Panc1 (cell line): ENCODE data around the gene BARHL1. TPM values are rescaled to one million over a fixed set of nuclear protein-coding genes. Genes with fewer than 3 reads are reported as not detected.

ENCODE experiments used
- ATAC-seq: fragments of 200-7000 bp; cut with Tn5 transposase; 2 replicates; pipeline ENCODE4 v1.9.1; 2020; ENCODE audit warnings: mild to moderate bottlenecking, moderate library complexity
- BruUV-seq: library from RNA; stranded (reverse); fragments of 400-500 nt; replicated peaks from 2 replicates; lab custom pipeline; 2021; lab: Mats Ljungman, UMichigan
- CTCF ChIA-PET: fragments of 300-600 bp; sonication (Branson Sonifier 250); formaldehyde crosslinking; loops from one replicate; lab custom pipeline; 2022; ENCODE audit warnings: antibody characterized with exemption; lab: Charles Lee
- POLR2A ChIA-PET: fragments of 300-600 bp; sonication (Branson Sonifier 250); formaldehyde crosslinking; loops from one replicate; lab custom pipeline; 2022; ENCODE audit warnings: antibody characterized with exemption; lab: Charles Lee
- DNase-seq: peaks from one replicate; pipeline ENCODE4 v3.0.0-alpha.2; 2010; ENCODE audit warnings: low read depth, low spot score
- H3K27ac ChIP-seq: 2 replicates; pipeline ENCODE4 v1.5.1; 2011; ENCODE audit warnings: mild to moderate bottlenecking, low read length, inconsistent platforms
- H3K27me3 ChIP-seq: fragments of 200-500 bp; sonication (Bioruptor generic); 2 replicates; pipeline ENCODE4 v1.6.0; 2014; ENCODE audit warnings: low read length, inconsistent platforms; ENCODE audit not compliant: control insufficient read depth, insufficient read depth
- H3K36me3 ChIP-seq: fragments of 200-500 bp; sonication (Bioruptor generic); 2 replicates; pipeline ENCODE4 v1.5.1; 2014; ENCODE audit warnings: inconsistent platforms, mild to moderate bottlenecking, low read length, moderate library complexity; ENCODE audit not compliant: control insufficient read depth, insufficient read depth
- H3K4me1 ChIP-seq: 2 replicates; pipeline ENCODE4 v1.5.1; 2011; ENCODE audit warnings: inconsistent platforms, mild to moderate bottlenecking, low read length, moderate library complexity; ENCODE audit not compliant: control insufficient read depth, insufficient read depth
- H3K4me3 ChIP-seq, 2 experiments: 2 replicates each; pipeline ENCODE4 v1.5.1; 2011 to 2012; ENCODE audit warnings: low read depth in 2 of 2, low read length in 2 of 2, mild to moderate bottlenecking in 2 of 2, inconsistent platforms in 1 of 2, moderate library complexity in 1 of 2
- H3K9me3 ChIP-seq: fragments of 200-500 bp; sonication (Bioruptor generic); 2 replicates; pipeline ENCODE4 v1.5.1; 2014; ENCODE audit warnings: low read depth, mild to moderate bottlenecking, inconsistent platforms, low read length, moderate library complexity; ENCODE audit not compliant: control insufficient read depth, insufficient read depth
- POLR2AphosphoS5 ChIP-seq: IDR thresholded peaks from 2 replicates; pipeline ENCODE4 v1.6.1; 2012; ENCODE audit warnings: mild to moderate bottlenecking, low read depth, low read length, moderate library complexity
- SIN3A ChIP-seq: IDR thresholded peaks from 2 replicates; pipeline ENCODE4 v1.6.1; 2012; ENCODE audit warnings: low read depth, mild to moderate bottlenecking, low read length, moderate library complexity, borderline replicate concordance; ENCODE audit not compliant: insufficient read depth
- TCF7L2 ChIP-seq: IDR thresholded peaks from 2 replicates; pipeline ENCODE4 v1.6.1; 2011; ENCODE audit warnings: mild to moderate bottlenecking, low read depth, low read length, inconsistent platforms
- in situ Hi-C: cut with HindIII; loops from 2 replicates; pipeline ENCODE4 v1.10.0; 2016; ENCODE audit warnings: low sequenced_read_pairs, low pct_unique_long_range_greater_than_20kb
- intact Hi-C: fragments of 100-400 bp; cut with micrococcal nuclease; formaldehyde crosslinking; loops from one replicate; pipeline ENCODE4 v1.10.0; 2022; ENCODE audit not compliant: unreplicated experiment
- total RNA-seq: library from RNA; stranded (reverse); gene quantifications from one replicate; pipeline ENCODE4 v1.2.1, GENCODE V29; 2021; ENCODE audit not compliant: unreplicated experiment
- TF ChIP-seq, protein P1 (sequence below), 2 experiments: IDR thresholded peaks; 2 replicates each; pipeline ENCODE4 v1.6.1; 2011 to 2012; ENCODE audit warnings: low read depth in 2 of 2, control low read depth in 1 of 2, low read length in 1 of 2, mild to moderate bottlenecking in 1 of 2, moderate library complexity in 1 of 2; ENCODE audit not compliant: insufficient read depth in 1 of 2
- TF ChIP-seq, protein P2 (sequence below): fragments of 450-650 bp; IDR thresholded peaks from 2 replicates; pipeline ENCODE4 v1.5.1; 2017; ENCODE audit warnings: mild to moderate bottlenecking

The BARHL1 gene
- total RNA-seq, 1 experiment from 2014 or later: not detected

DNA sequence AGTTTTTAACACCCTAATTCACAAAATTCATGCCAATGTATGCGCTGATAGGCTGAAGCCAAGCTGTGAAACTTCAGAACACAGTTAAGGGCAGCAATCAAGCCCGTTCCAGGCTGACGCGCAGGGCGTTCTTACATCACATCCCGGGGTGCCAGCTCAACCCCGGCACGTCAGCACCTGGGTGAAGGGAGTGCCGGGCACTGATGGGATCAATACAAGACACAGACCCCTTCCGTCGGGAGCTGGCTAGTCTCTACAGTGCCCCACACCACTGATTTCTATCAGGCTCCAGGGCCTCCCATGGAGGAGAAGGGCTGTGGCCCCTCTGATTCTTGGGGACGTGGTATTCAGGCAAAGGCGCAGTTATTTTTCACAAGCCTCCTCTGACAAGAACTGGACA is 12.0 kb downstream of the BARHL1 start:
- no peaks in the 10 kb centered on the region for H3K36me3 ChIP-seq
- in situ Hi-C loops: no loop called here

DNA sequence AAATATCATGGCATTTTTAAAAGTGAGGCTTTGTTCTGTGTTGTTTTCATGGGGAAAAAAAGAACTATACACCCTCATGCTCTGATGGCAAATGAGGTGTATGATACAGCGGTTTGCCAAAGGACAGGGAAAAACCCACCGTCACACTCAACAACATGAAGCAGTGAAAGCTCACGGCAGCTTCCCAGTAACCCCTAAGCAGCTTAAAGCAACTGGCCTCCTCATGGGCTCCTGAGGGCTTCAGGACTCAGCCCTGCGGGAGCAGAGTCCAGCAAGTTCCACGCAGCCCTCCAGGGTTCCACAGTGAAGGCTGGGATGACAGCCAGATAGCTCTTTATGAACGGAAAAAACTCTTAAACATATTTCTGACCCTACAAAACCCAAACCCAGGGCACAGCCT is 12.9 kb downstream of the BARHL1 start:
- Histone ChIP-seq H3K4me1 (no peaks in the 10 kb centered on the region), H3K27me3 (no peaks in the 10 kb centered on the region), H3K27ac (no peak overlapping the region), H3K36me3 (no peaks in the 10 kb centered on the region), H3K9me3 (no peaks in the 10 kb centered on the region), H3K4me3 (no peak overlapping the region)
- in situ Hi-C loops (no loop called here), intact Hi-C loops (no loop called here)
- BruUV-seq: no TSS peak
- POLR2A ChIA-PET: no interaction called here
- TF ChIP-seq, protein P1, sequence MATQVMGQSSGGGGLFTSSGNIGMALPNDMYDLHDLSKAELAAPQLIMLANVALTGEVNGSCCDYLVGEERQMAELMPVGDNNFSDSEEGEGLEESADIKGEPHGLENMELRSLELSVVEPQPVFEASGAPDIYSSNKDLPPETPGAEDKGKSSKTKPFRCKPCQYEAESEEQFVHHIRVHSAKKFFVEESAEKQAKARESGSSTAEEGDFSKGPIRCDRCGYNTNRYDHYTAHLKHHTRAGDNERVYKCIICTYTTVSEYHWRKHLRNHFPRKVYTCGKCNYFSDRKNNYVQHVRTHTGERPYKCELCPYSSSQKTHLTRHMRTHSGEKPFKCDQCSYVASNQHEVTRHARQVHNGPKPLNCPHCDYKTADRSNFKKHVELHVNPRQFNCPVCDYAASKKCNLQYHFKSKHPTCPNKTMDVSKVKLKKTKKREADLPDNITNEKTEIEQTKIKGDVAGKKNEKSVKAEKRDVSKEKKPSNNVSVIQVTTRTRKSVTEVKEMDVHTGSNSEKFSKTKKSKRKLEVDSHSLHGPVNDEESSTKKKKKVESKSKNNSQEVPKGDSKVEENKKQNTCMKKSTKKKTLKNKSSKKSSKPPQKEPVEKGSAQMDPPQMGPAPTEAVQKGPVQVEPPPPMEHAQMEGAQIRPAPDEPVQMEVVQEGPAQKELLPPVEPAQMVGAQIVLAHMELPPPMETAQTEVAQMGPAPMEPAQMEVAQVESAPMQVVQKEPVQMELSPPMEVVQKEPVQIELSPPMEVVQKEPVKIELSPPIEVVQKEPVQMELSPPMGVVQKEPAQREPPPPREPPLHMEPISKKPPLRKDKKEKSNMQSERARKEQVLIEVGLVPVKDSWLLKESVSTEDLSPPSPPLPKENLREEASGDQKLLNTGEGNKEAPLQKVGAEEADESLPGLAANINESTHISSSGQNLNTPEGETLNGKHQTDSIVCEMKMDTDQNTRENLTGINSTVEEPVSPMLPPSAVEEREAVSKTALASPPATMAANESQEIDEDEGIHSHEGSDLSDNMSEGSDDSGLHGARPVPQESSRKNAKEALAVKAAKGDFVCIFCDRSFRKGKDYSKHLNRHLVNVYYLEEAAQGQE (IDR thresholded peaks at IDR 0.05; ENCODE audit: insufficient read depth in 1 of 2, low read depth in 2 of 2, low read length in 1 of 2): no peak
- no peak for TF ChIP-seq TCF7L2
- TF ChIP-seq, protein P2, sequence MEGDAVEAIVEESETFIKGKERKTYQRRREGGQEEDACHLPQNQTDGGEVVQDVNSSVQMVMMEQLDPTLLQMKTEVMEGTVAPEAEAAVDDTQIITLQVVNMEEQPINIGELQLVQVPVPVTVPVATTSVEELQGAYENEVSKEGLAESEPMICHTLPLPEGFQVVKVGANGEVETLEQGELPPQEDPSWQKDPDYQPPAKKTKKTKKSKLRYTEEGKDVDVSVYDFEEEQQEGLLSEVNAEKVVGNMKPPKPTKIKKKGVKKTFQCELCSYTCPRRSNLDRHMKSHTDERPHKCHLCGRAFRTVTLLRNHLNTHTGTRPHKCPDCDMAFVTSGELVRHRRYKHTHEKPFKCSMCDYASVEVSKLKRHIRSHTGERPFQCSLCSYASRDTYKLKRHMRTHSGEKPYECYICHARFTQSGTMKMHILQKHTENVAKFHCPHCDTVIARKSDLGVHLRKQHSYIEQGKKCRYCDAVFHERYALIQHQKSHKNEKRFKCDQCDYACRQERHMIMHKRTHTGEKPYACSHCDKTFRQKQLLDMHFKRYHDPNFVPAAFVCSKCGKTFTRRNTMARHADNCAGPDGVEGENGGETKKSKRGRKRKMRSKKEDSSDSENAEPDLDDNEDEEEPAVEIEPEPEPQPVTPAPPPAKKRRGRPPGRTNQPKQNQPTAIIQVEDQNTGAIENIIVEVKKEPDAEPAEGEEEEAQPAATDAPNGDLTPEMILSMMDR: no peak
- no peak for TF ChIP-seq SIN3A
- no peak for TF ChIP-seq POLR2AphosphoS5
- CTCF ChIA-PET: no interaction called here
- ATAC-seq (no peak), DNase-seq (no peak)

More for the DNA sequence above, 12.0 kb downstream of the BARHL1 start:
- Histone ChIP-seq H3K4me3 (no peak overlapping the region), H3K9me3 (no peaks in the 10 kb centered on the region), H3K27ac (no peak overlapping the region), H3K4me1 (no peaks in the 10 kb centered on the region), H3K27me3 (no peaks in the 10 kb centered on the region; the same call in 1 of the 2 replicates)
- no TSS peak for BruUV-seq
- ATAC-seq: no peak
- no peak for DNase-seq
- no peak for TF ChIP-seq SIN3A
- no peak for TF ChIP-seq POLR2AphosphoS5
- TF ChIP-seq, protein P2: no peak
- no peak for TF ChIP-seq TCF7L2
- TF ChIP-seq, protein P1 (IDR thresholded peaks at IDR 0.05; ENCODE audit: insufficient read depth in 1 of 2, low read depth in 2 of 2, low read length in 1 of 2): no peak
- intact Hi-C loops: no loop called here
- CTCF ChIA-PET: no interaction called here
- POLR2A ChIA-PET: no interaction called here
